ENCODE data around the gene CHL1. TPM values are rescaled to one million over a fixed set of nuclear protein-coding genes. Genes with fewer than 3 reads are reported as not detected.

CHL1 gene
- total RNA-seq, 3 donors from 2014 or later, result 9.1 to 48.8 (median 9.3) TPM

- TF ChIP-seq, protein P1, sequence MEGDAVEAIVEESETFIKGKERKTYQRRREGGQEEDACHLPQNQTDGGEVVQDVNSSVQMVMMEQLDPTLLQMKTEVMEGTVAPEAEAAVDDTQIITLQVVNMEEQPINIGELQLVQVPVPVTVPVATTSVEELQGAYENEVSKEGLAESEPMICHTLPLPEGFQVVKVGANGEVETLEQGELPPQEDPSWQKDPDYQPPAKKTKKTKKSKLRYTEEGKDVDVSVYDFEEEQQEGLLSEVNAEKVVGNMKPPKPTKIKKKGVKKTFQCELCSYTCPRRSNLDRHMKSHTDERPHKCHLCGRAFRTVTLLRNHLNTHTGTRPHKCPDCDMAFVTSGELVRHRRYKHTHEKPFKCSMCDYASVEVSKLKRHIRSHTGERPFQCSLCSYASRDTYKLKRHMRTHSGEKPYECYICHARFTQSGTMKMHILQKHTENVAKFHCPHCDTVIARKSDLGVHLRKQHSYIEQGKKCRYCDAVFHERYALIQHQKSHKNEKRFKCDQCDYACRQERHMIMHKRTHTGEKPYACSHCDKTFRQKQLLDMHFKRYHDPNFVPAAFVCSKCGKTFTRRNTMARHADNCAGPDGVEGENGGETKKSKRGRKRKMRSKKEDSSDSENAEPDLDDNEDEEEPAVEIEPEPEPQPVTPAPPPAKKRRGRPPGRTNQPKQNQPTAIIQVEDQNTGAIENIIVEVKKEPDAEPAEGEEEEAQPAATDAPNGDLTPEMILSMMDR (IDR thresholded peaks at IDR 0.05), result no peak
- H3K4me1 ChIP-seq (ENCODE audit: low read depth), result no peaks in the 10 kb centered on the region
- no peak overlapping the region for H3K4me3 ChIP-seq
- H3K36me3 ChIP-seq (ENCODE audit: low read depth), result no peaks in the 10 kb centered on the region
- no peaks in the 10 kb centered on the region for H3K9me3 ChIP-seq
- intact Hi-C loops (cut with DNase I, micrococcal nuclease), result no loop called here
- ATAC-seq, result no peak
- no peak for DNase-seq
These were observed 142.8 kb downstream of the CHL1 start for GRCh38 chr3:339351-339750.

GRCh38 chr3:341998-342397 lies 145.4 kb downstream of the CHL1 start:
- DNase-seq, result no peak
- Histone ChIP-seq H3K9me3 (no peaks in the 10 kb centered on the region), H3K4me1 (ENCODE audit: low read depth) (no peaks in the 10 kb centered on the region), H3K36me3 (ENCODE audit: low read depth) (no peaks in the 10 kb centered on the region), H3K4me3 (no peak overlapping the region)
- no peak for ATAC-seq
- TF ChIP-seq, protein P1 (IDR thresholded peaks at IDR 0.05), result no peak
- intact Hi-C loops (cut with DNase I, micrococcal nuclease), result no loop called here

GRCh38 chr3:346186-346585 lies 149.6 kb downstream of the CHL1 start:
- DNase-seq (no peak), ATAC-seq (no peak)
- H3K4me1 ChIP-seq (ENCODE audit: low read depth), result no peaks in the 10 kb centered on the region
- intact Hi-C loops (cut with DNase I, micrococcal nuclease), result no loop called here
- H3K9me3 ChIP-seq, result no peaks in the 10 kb centered on the region
- no peaks in the 10 kb centered on the region for H3K36me3 ChIP-seq (ENCODE audit: low read depth)
- no peak overlapping the region for H3K4me3 ChIP-seq
- TF ChIP-seq, protein P1 (IDR thresholded peaks at IDR 0.05), result no peak

GRCh38 chr3:347581-347980 lies 151.0 kb downstream of the CHL1 start:
- no peaks in the 10 kb centered on the region for H3K9me3 ChIP-seq
- ATAC-seq (no peak), DNase-seq (no peak)
- H3K4me3 ChIP-seq, result no peak overlapping the region
- TF ChIP-seq, protein P1 (IDR thresholded peaks at IDR 0.05), result no peak
- intact Hi-C loops (cut with DNase I, micrococcal nuclease), result no loop called here
- no peaks in the 10 kb centered on the region for H3K4me1 ChIP-seq (ENCODE audit: low read depth)
- H3K36me3 ChIP-seq (ENCODE audit: low read depth), result no peaks in the 10 kb centered on the region

- Histone ChIP-seq H3K4me1 (ENCODE audit: low read depth) (no peaks in the 10 kb centered on the region), H3K9me3 (no peaks in the 10 kb centered on the region), H3K36me3 (ENCODE audit: low read depth) (no peaks in the 10 kb centered on the region), H3K4me3 (no peak overlapping the region)
- TF ChIP-seq, protein P1 (IDR thresholded peaks at IDR 0.05), result no peak
- DNase-seq (no peak), ATAC-seq (no peak)
- intact Hi-C loops (cut with DNase I, micrococcal nuclease), result no loop called here
These were observed 154.4 kb downstream of the CHL1 start for GRCh38 chr3:350871-351371.

DNA sequence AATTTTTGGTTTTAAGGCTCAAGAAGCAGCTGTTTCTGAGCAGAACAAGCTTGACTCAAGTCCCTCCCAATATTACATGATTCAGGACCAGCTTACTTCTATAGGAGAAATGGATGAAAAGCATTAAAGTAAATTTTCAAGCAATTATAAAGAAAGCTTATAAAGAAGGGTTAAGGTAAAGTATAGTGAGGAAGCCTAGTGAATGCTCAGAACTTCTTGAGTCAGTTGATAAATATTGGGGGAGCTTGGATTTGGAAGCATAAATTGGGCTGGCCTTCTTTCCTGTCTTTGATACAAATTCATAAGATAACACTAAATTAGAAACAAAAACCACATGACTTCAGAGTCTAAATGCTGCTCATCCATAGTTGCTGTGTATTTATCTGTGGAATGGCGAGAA lies 156.0 kb downstream of the CHL1 start:
- Histone ChIP-seq H3K36me3 (ENCODE audit: low read depth) (no peaks in the 10 kb centered on the region), H3K4me1 (ENCODE audit: low read depth) (no peaks in the 10 kb centered on the region), H3K4me3 (no peak overlapping the region), H3K9me3 (no peaks in the 10 kb centered on the region)
- ATAC-seq (no peak), DNase-seq (no peak)
- TF ChIP-seq, protein P1 (IDR thresholded peaks at IDR 0.05), result no peak
- intact Hi-C loops (cut with DNase I, micrococcal nuclease), result no loop called here

All from mucosa of descending colon (tissue), 3 donors.